Measurements from ENCODE around the gene UBE2H. TPM values are rescaled to one million over a fixed set of nuclear protein-coding genes. Genes with fewer than 3 reads are reported as not detected.

Gene UBE2H
- total RNA-seq, 1 experiment from 2014 or later: 28.8 TPM

DNA sequence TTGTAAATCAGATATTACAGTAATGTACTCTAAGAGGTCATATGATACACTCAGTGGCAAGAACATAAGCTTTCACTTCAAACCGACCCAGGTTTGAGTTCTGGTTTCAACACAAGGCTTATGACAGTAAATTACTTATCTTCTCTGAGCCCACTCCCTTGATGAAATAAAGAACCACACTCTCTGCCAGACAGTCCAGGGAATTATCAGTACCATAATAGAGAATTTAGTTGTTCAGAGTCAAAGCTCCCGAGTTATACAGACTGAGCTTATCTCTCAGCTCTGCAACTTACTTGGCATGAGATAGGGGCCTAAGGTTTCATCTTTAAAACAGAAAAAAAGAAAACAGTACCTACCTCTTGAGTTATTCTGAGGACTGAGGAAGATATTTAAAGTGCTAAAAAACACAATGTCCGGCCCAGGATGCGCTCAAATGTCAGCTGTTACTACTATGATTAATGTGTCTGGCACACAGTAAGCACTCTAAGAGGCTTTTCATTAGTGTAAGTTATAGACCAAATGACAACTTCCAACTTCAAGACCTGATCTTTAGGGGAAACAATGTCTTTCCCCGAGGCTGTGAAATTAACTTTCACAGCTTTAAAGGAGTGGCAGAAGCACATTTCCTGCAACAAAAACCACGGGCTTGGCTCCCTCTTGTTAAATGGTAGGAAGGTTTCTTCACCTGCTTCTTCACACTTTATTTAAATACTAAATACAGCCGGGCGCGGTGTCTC is 38.1 kb downstream of the UBE2H start:
- Histone ChIP-seq H3K27me3 (replicated peaks; ENCODE audit: insufficient read depth, low read depth, low read length, poor library complexity) (no peaks in the 10 kb centered on the region), H3K4me3 (ENCODE audit: low read depth, low read length, poor library complexity, severe bottlenecking) (no peak overlapping the region), H3K27ac (ENCODE audit: low read depth, low read length, poor library complexity, severe bottlenecking) (no peak overlapping the region), H3K4me1 (ENCODE audit: insufficient read depth, low read length, poor library complexity, severe bottlenecking) (peaks cover 7% of the 10 kb centered on the region), H3K36me3 (ENCODE audit: insufficient read depth, low read length, poor library complexity, severe bottlenecking) (no peaks in the 10 kb centered on the region), H3K9me3 (ENCODE audit: low read depth, low read length, poor library complexity, severe bottlenecking) (no peaks in the 10 kb centered on the region)
- no peak for DNase-seq (ENCODE audit: low spot score)
- POLR2A ChIA-PET (ENCODE audit: low non-redundant PET): no interaction called here
- CTCF ChIA-PET: interaction anchor here (0.5 kb wide), 1 partner anchor 541 kb away, joined by 3 read pairs; no protein-coding TSS in a partner anchor
- intact Hi-C loops (cut with micrococcal nuclease; ENCODE audit: unreplicated experiment): no loop called here
- no peak for TF ChIP-seq EZH2 (IDR thresholded peaks at IDR 0.05; ENCODE audit: borderline replicate concordance, low read depth, low read length, poor library complexity, severe bottlenecking)
- TF ChIP-seq, protein P1, sequence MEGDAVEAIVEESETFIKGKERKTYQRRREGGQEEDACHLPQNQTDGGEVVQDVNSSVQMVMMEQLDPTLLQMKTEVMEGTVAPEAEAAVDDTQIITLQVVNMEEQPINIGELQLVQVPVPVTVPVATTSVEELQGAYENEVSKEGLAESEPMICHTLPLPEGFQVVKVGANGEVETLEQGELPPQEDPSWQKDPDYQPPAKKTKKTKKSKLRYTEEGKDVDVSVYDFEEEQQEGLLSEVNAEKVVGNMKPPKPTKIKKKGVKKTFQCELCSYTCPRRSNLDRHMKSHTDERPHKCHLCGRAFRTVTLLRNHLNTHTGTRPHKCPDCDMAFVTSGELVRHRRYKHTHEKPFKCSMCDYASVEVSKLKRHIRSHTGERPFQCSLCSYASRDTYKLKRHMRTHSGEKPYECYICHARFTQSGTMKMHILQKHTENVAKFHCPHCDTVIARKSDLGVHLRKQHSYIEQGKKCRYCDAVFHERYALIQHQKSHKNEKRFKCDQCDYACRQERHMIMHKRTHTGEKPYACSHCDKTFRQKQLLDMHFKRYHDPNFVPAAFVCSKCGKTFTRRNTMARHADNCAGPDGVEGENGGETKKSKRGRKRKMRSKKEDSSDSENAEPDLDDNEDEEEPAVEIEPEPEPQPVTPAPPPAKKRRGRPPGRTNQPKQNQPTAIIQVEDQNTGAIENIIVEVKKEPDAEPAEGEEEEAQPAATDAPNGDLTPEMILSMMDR (conservative IDR thresholded peaks at IDR 0.05; ENCODE audit: low read depth, low read length): no peak
- BruUV-seq (replicated peaks): no TSS peak

DNA sequence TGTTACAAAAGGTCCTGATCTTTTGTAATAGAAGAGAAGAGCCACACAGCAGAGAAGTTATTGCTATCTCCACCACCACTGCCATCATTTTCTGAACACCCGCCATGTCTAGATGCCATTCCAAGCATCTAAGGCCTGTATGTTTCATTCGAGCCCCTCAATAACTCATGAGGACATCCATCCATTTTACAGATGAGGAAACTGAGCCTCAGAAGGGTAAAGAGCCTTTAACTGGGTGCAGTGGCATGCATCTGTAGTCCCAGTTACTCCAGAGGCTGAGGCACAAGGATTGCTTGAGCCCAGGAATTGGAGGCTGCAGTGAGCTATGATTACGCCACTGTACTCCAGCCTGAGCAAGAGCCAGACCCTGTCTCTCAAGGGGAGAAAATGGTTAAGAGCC is 39.3 kb downstream of the UBE2H start:
- Histone ChIP-seq H3K9me3 (ENCODE audit: low read depth, low read length, poor library complexity, severe bottlenecking) (no peaks in the 10 kb centered on the region), H3K27ac (ENCODE audit: low read depth, low read length, poor library complexity, severe bottlenecking) (no peak overlapping the region), H3K4me1 (ENCODE audit: insufficient read depth, low read length, poor library complexity, severe bottlenecking) (peaks cover 12% of the 10 kb centered on the region), H3K36me3 (ENCODE audit: insufficient read depth, low read length, poor library complexity, severe bottlenecking) (no peaks in the 10 kb centered on the region), H3K4me3 (ENCODE audit: low read depth, low read length, poor library complexity, severe bottlenecking) (no peak overlapping the region), H3K27me3 (replicated peaks; ENCODE audit: insufficient read depth, low read depth, low read length, poor library complexity) (no peaks in the 10 kb centered on the region)
- POLR2A ChIA-PET (ENCODE audit: low non-redundant PET): no interaction called here
- TF ChIP-seq, protein P1 (conservative IDR thresholded peaks at IDR 0.05; ENCODE audit: low read depth, low read length): no peak
- no peak for TF ChIP-seq EZH2 (IDR thresholded peaks at IDR 0.05; ENCODE audit: borderline replicate concordance, low read depth, low read length, poor library complexity, severe bottlenecking)
- CTCF ChIA-PET: no interaction called here
- DNase-seq (ENCODE audit: low spot score): no peak
- no TSS peak for BruUV-seq (replicated peaks)
- intact Hi-C loops (cut with micrococcal nuclease; ENCODE audit: unreplicated experiment): no loop called here

DNA sequence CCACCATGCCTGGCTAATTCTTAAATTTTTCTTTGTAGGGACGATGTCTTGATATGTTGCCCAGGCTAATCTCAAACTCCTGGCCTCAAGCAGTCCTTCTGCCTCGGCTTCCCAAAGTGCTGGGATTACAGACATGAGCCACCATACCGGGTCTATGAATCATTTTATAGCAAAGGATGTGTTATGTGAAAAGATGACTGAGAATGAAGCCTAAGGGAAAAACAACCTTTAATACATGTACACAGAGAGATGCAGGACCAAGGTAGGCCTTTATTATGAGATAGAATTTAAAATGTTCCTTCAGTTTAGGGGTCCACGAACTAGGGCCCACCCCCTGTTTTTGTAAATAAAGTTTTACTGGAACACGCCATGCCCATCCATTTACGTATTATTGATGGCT is 41.0 kb downstream of the UBE2H start:
- Histone ChIP-seq H3K27me3 (replicated peaks; ENCODE audit: insufficient read depth, low read depth, low read length, poor library complexity) (no peaks in the 10 kb centered on the region), H3K36me3 (ENCODE audit: insufficient read depth, low read length, poor library complexity, severe bottlenecking) (no peaks in the 10 kb centered on the region), H3K4me3 (ENCODE audit: low read depth, low read length, poor library complexity, severe bottlenecking) (no peak overlapping the region), H3K27ac (ENCODE audit: low read depth, low read length, poor library complexity, severe bottlenecking) (no peak overlapping the region), H3K9me3 (ENCODE audit: low read depth, low read length, poor library complexity, severe bottlenecking) (no peaks in the 10 kb centered on the region), H3K4me1 (ENCODE audit: insufficient read depth, low read length, poor library complexity, severe bottlenecking) (peaks cover 20% of the 10 kb centered on the region)
- POLR2A ChIA-PET (ENCODE audit: low non-redundant PET): no interaction called here
- intact Hi-C loops (cut with micrococcal nuclease; ENCODE audit: unreplicated experiment): no loop called here
- CTCF ChIA-PET: no interaction called here
- no peak for DNase-seq (ENCODE audit: low spot score)
- TF ChIP-seq, protein P1 (conservative IDR thresholded peaks at IDR 0.05; ENCODE audit: low read depth, low read length): no peak
- no peak for TF ChIP-seq EZH2 (IDR thresholded peaks at IDR 0.05; ENCODE audit: borderline replicate concordance, low read depth, low read length, poor library complexity, severe bottlenecking)
- BruUV-seq (replicated peaks): no TSS peak

All from A673 (cell line).